Measurements from ENCODE around the gene CD72. TPM values are rescaled to one million over a fixed set of nuclear protein-coding genes. Genes with fewer than 3 reads are reported as not detected.
"Not testable (repeated sequence)": the region's sequence is repeated elsewhere in the genome, so short reads cannot be mapped to it uniquely, and the experiment has no call there.

Gene CD72
- total RNA-seq, 6 experiments from 2014 or later: 0.37 to 0.87 (median 0.49) TPM

DNA sequence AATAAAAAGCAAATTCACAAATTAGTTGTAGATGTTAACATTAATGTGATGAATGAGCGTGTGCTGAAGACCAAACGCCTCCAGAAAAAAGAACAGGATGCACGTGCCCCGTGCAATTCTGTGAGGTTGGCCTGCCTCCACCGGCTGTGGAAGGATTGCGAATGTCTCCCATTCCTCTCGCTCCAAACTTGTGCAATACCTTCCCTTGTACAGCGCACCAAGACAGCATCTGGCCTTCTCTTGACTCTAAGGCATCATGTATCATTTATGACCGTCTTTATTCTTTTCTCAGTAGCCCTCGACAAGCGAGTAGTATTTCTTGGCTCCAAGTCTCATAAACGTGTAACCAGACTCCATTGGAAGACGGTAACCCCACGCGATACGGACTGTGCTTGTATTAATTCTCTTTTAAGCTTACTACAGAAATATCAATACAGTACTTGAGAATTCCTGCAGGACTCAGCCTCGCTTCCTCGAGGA lies 14.7 kb downstream of the CD72 start:
- TF ChIP-seq CTCF (IDR thresholded peaks at IDR 0.05): no peak
- no peaks in the 10 kb centered on the region; the same call in 1 of the 2 replicates for H3K27me3 Mint-ChIP-seq (ENCODE audit: insufficient read depth)
- H3K4me3 Mint-ChIP-seq: peak overlapping the region; percentile 99
- H3K4me1 Mint-ChIP-seq (ENCODE audit: low read depth): peaks cover 32% of the 10 kb centered on the region
- peaks cover 4% of the 10 kb centered on the region; the same call in 1 of the 2 replicates for H3K36me3 Mint-ChIP-seq (ENCODE audit: low read depth)
- no peaks in the 10 kb centered on the region for H3K9me3 Mint-ChIP-seq
- DNase-seq: no peak
- peak overlapping the region; percentile 99 for H3K27ac Mint-ChIP-seq

- TF ChIP-seq CTCF (IDR thresholded peaks at IDR 0.05): peak; percentile 53
- DNase-seq: no peak
- Mint-ChIP-seq H3K27ac (no peak overlapping the region), H3K4me1 (ENCODE audit: low read depth) (peaks cover 25% of the 10 kb centered on the region), H3K4me3 (no peak overlapping the region), H3K9me3 (no peaks in the 10 kb centered on the region), H3K27me3 (ENCODE audit: insufficient read depth) (peaks cover 3% of the 10 kb centered on the region), H3K36me3 (ENCODE audit: low read depth) (no peaks in the 10 kb centered on the region)
These were observed 18.2 kb downstream of the CD72 start for GRCh38 chr9:35599763-35600604.

- H3K27ac Mint-ChIP-seq: no peak overlapping the region
- H3K36me3 Mint-ChIP-seq (ENCODE audit: low read depth): peaks cover 6% of the 10 kb centered on the region; the same call in 1 of the 2 replicates
- 0 out of 2 replicates have a peak, but pooled peaks cover 5% of the 10 kb centered on the region for H3K9me3 Mint-ChIP-seq
- no peak overlapping the region for H3K4me3 Mint-ChIP-seq
- DNase-seq: no peak
- no peak for TF ChIP-seq CTCF (IDR thresholded peaks at IDR 0.05)
- H3K27me3 Mint-ChIP-seq (ENCODE audit: insufficient read depth): peaks cover 3% of the 10 kb centered on the region
- peaks cover 18% of the 10 kb centered on the region for H3K4me1 Mint-ChIP-seq (ENCODE audit: low read depth)
These were observed 19.2 kb downstream of the CD72 start for GRCh38 chr9:35598866-35599590.

DNA sequence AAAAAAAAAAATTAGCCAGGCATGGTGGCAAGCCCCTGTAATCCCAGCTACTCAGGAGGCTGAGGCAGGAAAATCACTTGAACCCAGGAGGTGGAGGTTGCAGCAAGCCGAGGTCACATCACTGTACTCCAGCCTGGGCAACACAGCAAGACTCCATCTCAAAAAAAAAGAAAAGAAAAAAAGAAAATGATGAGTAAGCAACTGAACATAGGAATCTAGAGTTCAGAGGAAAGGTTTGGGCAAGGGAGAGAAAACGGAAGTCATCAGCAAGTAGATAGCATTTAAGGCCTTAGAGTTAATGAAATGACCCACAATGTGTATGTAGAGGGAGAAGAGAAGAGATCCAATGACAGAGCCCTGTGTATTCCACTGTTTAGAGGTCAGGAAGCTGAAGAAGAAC lies 21.3 kb downstream of the CD72 start:
- H3K4me1 Mint-ChIP-seq (ENCODE audit: low read depth); DNase-seq; H3K4me3 Mint-ChIP-seq; H3K27ac Mint-ChIP-seq: not testable (repeated sequence)
- peaks cover 17% of the 10 kb centered on the region for H3K36me3 Mint-ChIP-seq (ENCODE audit: low read depth)
- peaks cover 18% of the 10 kb centered on the region for H3K27me3 Mint-ChIP-seq (ENCODE audit: insufficient read depth)
- peaks cover 22% of the 10 kb centered on the region for H3K9me3 Mint-ChIP-seq

GRCh38 chr9:35594471-35594870 lies 23.7 kb downstream of the CD72 start:
- no peak for TF ChIP-seq CTCF (IDR thresholded peaks at IDR 0.05)
- H3K4me1 Mint-ChIP-seq (ENCODE audit: low read depth): no peaks in the 10 kb centered on the region
- H3K9me3 Mint-ChIP-seq: peaks cover 22% of the 10 kb centered on the region
- peaks cover 17% of the 10 kb centered on the region for H3K36me3 Mint-ChIP-seq (ENCODE audit: low read depth)
- DNase-seq: no peak
- no peak overlapping the region for H3K4me3 Mint-ChIP-seq
- peaks cover 24% of the 10 kb centered on the region for H3K27me3 Mint-ChIP-seq (ENCODE audit: insufficient read depth)
- H3K27ac Mint-ChIP-seq: no peak overlapping the region

DNA sequence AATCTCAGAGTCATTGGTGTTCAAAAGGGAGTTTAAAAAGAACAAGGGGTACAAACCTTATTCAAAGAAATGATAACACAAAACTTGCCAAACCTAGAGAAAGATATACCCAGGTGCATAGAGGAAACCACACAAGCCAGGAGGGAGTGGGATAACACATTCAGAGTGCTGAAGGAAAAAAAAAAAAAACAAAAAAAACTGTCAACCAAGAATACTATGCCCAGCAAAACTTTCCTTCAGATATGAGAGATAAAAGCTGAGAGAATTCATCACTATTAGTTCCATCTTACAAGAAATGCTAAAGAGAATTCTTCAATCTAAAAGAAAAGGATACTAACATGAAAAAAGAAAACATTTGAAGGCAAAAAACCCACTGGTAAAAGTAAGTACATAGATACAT lies 24.6 kb downstream of the CD72 start:
- Mint-ChIP-seq H3K27ac (no peak overlapping the region), H3K9me3 (peaks cover 22% of the 10 kb centered on the region), H3K4me1 (ENCODE audit: low read depth) (no peaks in the 10 kb centered on the region), H3K36me3 (ENCODE audit: low read depth) (peaks cover 17% of the 10 kb centered on the region), H3K4me3 (no peak overlapping the region), H3K27me3 (ENCODE audit: insufficient read depth) (peaks cover 24% of the 10 kb centered on the region)
- no peak for DNase-seq
- no peak for TF ChIP-seq CTCF (IDR thresholded peaks at IDR 0.05)

DNA sequence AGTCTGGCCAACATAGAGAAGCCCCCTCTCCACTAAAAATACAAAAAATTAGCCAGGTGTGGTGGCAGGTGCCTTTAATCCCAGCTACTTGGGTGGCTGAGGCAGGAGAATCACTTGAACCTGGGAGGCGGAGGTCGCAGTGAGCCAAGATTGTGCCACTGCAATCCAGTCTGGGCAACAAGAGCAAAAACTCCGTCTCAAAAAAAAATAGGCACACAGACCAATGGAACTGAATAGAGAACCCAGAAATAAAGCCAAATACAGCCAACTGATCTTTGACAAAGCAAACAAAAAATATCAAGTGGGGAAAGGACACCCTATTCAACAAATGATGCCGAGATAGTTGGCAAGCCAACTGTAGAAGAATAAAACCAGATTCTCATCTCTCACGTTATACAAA lies 29.7 kb downstream of the CD72 start:
- H3K4me3 Mint-ChIP-seq; H3K4me1 Mint-ChIP-seq (ENCODE audit: low read depth); DNase-seq; H3K27ac Mint-ChIP-seq: not testable (repeated sequence)
- Mint-ChIP-seq H3K9me3 (peaks cover 13% of the 10 kb centered on the region), H3K36me3 (ENCODE audit: low read depth) (peaks cover 12% of the 10 kb centered on the region), H3K27me3 (ENCODE audit: insufficient read depth) (peaks cover 28% of the 10 kb centered on the region)

DNA sequence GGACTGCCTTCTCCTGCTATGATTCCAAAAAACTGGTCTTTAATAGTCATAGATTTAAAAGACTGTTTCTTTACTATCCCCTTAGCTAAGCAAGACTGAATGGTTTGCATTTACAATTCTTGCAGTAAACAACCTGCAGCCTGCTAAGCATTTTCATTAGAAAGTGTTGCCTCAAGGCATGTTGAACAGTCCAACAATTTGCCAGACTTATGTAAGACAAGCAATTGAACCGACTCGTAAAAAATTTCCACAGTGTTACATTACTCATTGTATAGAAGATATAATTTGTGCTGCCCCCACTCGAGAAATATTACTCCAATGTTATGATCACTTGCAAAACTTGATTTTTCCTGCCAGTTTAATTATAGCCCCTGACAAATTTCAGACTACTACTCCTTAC lies 33.5 kb downstream of the CD72 start:
- Mint-ChIP-seq H3K9me3 (peaks cover 21% of the 10 kb centered on the region), H3K27me3 (ENCODE audit: insufficient read depth) (peaks cover 14% of the 10 kb centered on the region), H3K36me3 (ENCODE audit: low read depth) (peaks cover 20% of the 10 kb centered on the region)
- H3K27ac Mint-ChIP-seq; H3K4me1 Mint-ChIP-seq (ENCODE audit: low read depth); H3K4me3 Mint-ChIP-seq; DNase-seq: not testable (repeated sequence)
